ENCODE data around the gene SNORC.

Gene SNORC

GRCh38 chr2:232869138-232870017, 686 bp upstream of the SNORC start:
- no peak for DNase-seq (ENCODE audit: low spot score)

- DNase-seq (ENCODE audit: low spot score) = no peak
Measured at GRCh38 chr2:232870766-232871371, 805 bp downstream of the SNORC start.

GRCh38 chr2:232871418-232871834, 1.4 kb downstream of the SNORC start:
- no peak for DNase-seq (ENCODE audit: low spot score)

- no peak for DNase-seq (ENCODE audit: low spot score)
Measured at GRCh38 chr2:232871835-232872736, 2.0 kb downstream of the SNORC start.

GRCh38 chr2:232872826-232873225, 2.8 kb downstream of the SNORC start:
- DNase-seq (ENCODE audit: low spot score) = no peak

- DNase-seq (ENCODE audit: low spot score) = no peak
Measured at GRCh38 chr2:232873292-232873908, 3.3 kb downstream of the SNORC start.

- DNase-seq (ENCODE audit: low spot score) = no peak
Measured at GRCh38 chr2:232873909-232874641, 4.0 kb downstream of the SNORC start.

- DNase-seq (ENCODE audit: low spot score) = no peak
Measured at GRCh38 chr2:232874677-232875223, 4.7 kb downstream of the SNORC start.

- no peak for DNase-seq (ENCODE audit: low spot score)
Measured at GRCh38 chr2:232875256-232876121, 5.4 kb downstream of the SNORC start.

GRCh38 chr2:232876161-232876977, 6.3 kb downstream of the SNORC start:
- DNase-seq (ENCODE audit: low spot score) = peak; percentile 14

- DNase-seq (ENCODE audit: low spot score) = no peak
Measured at GRCh38 chr2:232876978-232877441, 6.9 kb downstream of the SNORC start.

- no peak for DNase-seq (ENCODE audit: low spot score)
Measured at GRCh38 chr2:232877940-232878511, 8.0 kb downstream of the SNORC start.

GRCh38 chr2:232878855-232879617, 9.0 kb downstream of the SNORC start:
- DNase-seq (ENCODE audit: low spot score) = no peak

GRCh38 chr2:232879618-232880494, 9.8 kb downstream of the SNORC start:
- no peak for DNase-seq (ENCODE audit: low spot score)

GRCh38 chr2:232880764-232881351, 10.8 kb downstream of the SNORC start:
- no peak for DNase-seq (ENCODE audit: low spot score)

GRCh38 chr2:232882085-232882484, 12.0 kb downstream of the SNORC start:
- no peak for DNase-seq (ENCODE audit: low spot score)
